Activated CD8-positive, alpha-beta memory T cell treated with anti-CD3 and anti-CD28 coated beads for 4 hours (primary cell): ENCODE data around the gene PGRMC1.
"Not testable (repeated sequence)": the region's sequence is repeated elsewhere in the genome, so short reads cannot be mapped to it uniquely, and the experiment has no call there.

Experiments used
- DNase-seq, 2 donors: peaks; one replicate each; pipeline ENCODE4 v3.0.0-alpha.2; 2020; ENCODE audit warnings: low read depth in 2 of 2

The PGRMC1 gene

GRCh38 chrX:119231936-119232445 is 4.1 kb upstream of the PGRMC1 start:
- no peak for DNase-seq

GRCh38 chrX:119235051-119235511 is 1.0 kb upstream of the PGRMC1 start:
- DNase-seq, result no peak

GRCh38 chrX:119236623-119237561 is 807 bp downstream of the PGRMC1 start:
- DNase-seq, result no peak

- DNase-seq, result no peak
These were observed 1.5 kb downstream of the PGRMC1 start for GRCh38 chrX:119237562-119237942.

GRCh38 chrX:119238557-119238956 is 2.5 kb downstream of the PGRMC1 start:
- DNase-seq, result no peak

GRCh38 chrX:119240356-119240755 is 4.3 kb downstream of the PGRMC1 start:
- DNase-seq, result no peak

- DNase-seq, result no peak
These were observed 11.6 kb downstream of the PGRMC1 start for GRCh38 chrX:119247702-119248101.

- DNase-seq, result no peak
These were observed 13.8 kb downstream of the PGRMC1 start for GRCh38 chrX:119249891-119250290.

- no peak for DNase-seq
These were observed 15.3 kb downstream of the PGRMC1 start for GRCh38 chrX:119251386-119251785.

- no peak for DNase-seq
These were observed 16.6 kb downstream of the PGRMC1 start for GRCh38 chrX:119252716-119253115.

- DNase-seq, result no peak
These were observed 30.4 kb downstream of the PGRMC1 start for GRCh38 chrX:119266364-119266995.

GRCh38 chrX:119267115-119267514 is 31.0 kb downstream of the PGRMC1 start:
- DNase-seq, result not testable (repeated sequence)

- no peak for DNase-seq
These were observed 36.9 kb downstream of the PGRMC1 start for GRCh38 chrX:119272882-119273419.

GRCh38 chrX:119273420-119274192 is 37.5 kb downstream of the PGRMC1 start:
- DNase-seq, result peak; percentile 6

- DNase-seq, result not testable (repeated sequence)
These were observed 46.3 kb downstream of the PGRMC1 start for GRCh38 chrX:119282347-119282746.

- DNase-seq, result no peak
These were observed 52.9 kb downstream of the PGRMC1 start for GRCh38 chrX:119288890-119289393.

- no peak for DNase-seq
These were observed 54.4 kb downstream of the PGRMC1 start for GRCh38 chrX:119290476-119290875.

- not testable (repeated sequence) for DNase-seq
These were observed 55.2 kb downstream of the PGRMC1 start for GRCh38 chrX:119291246-119291645.

- no peak for DNase-seq
These were observed 56.4 kb downstream of the PGRMC1 start for GRCh38 chrX:119292445-119292844.
